Glutamatergic neuron (in vitro differentiated cells): ENCODE results near the gene NDUFV3. TPM values are rescaled to one million over a fixed set of nuclear protein-coding genes. Genes with fewer than 3 reads are reported as not detected.
"Not testable (repeated sequence)": the region's sequence is repeated elsewhere in the genome, so short reads cannot be mapped to it uniquely, and the experiment has no call there.

Experiments
- DNase-seq: peaks from one replicate; pipeline ENCODE4 v3.0.0; 2022
- H3K27ac Mint-ChIP-seq: one replicate; pipeline ENCODE4 v1.8.0; 2020; ENCODE audit warnings: mild to moderate bottlenecking, mixed read lengths, inconsistent platforms; ENCODE audit not compliant: unreplicated experiment
- H3K27me3 Mint-ChIP-seq: one replicate; pipeline ENCODE4 v1.8.0; 2020; ENCODE audit warnings: mild to moderate bottlenecking, moderate library complexity, mixed read lengths, inconsistent platforms; ENCODE audit not compliant: unreplicated experiment
- H3K36me3 Mint-ChIP-seq: one replicate; pipeline ENCODE4 v1.8.0; 2020; ENCODE audit warnings: mild to moderate bottlenecking, mixed read lengths, inconsistent platforms; ENCODE audit not compliant: unreplicated experiment
- H3K4me1 Mint-ChIP-seq: one replicate; pipeline ENCODE4 v1.8.0; 2020; ENCODE audit warnings: mild to moderate bottlenecking, low read depth, mixed read lengths, inconsistent platforms; ENCODE audit not compliant: unreplicated experiment
- H3K4me3 Mint-ChIP-seq: one replicate; pipeline ENCODE4 v1.8.0; 2020; ENCODE audit warnings: mild to moderate bottlenecking, mixed read lengths, inconsistent platforms; ENCODE audit not compliant: unreplicated experiment
- H3K9me3 Mint-ChIP-seq: one replicate; pipeline ENCODE4 v1.8.0; 2020; ENCODE audit warnings: mild to moderate bottlenecking, moderate library complexity, mixed read lengths, inconsistent platforms; ENCODE audit not compliant: unreplicated experiment
- CTCF ChIP-seq: fragments of 200-600 bp; sonication (generic); IDR thresholded peaks from one replicate; pipeline ENCODE4 v1.5.0; 2021; ENCODE audit not compliant: partially characterized antibody, unreplicated experiment
- total RNA-seq: library from RNA; stranded (reverse); fragmentation: NEBNext Ultra II Directional; extraction: Animal tissue kit (Norgen Biotek cat#: 25700); gene quantifications from one replicate; pipeline ENCODE4 v1.2.1, GENCODE V29; 2021; ENCODE audit not compliant: unreplicated experiment

NDUFV3 gene
- total RNA-seq, 1 donor from 2014 or later: 33.9 TPM

GRCh38 chr21:42847051-42847707, 45.9 kb upstream of the NDUFV3 start:
- Mint-ChIP-seq H3K4me1 (peaks cover 3% of the 10 kb centered on the region), H3K36me3 (peaks cover 11% of the 10 kb centered on the region), H3K9me3 (peaks cover 4% of the 10 kb centered on the region), H3K27me3 (peaks cover 10% of the 10 kb centered on the region), H3K4me3 (no peak overlapping the region), H3K27ac (no peak overlapping the region)
- no peak for TF ChIP-seq CTCF
- no peak for DNase-seq

- H3K9me3 Mint-ChIP-seq: peaks cover 4% of the 10 kb centered on the region
- no peak for DNase-seq
- H3K27me3 Mint-ChIP-seq: peaks cover 10% of the 10 kb centered on the region
- H3K4me1 Mint-ChIP-seq: peaks cover 3% of the 10 kb centered on the region
- no peak for TF ChIP-seq CTCF
- peaks cover 11% of the 10 kb centered on the region for H3K36me3 Mint-ChIP-seq
- no peak overlapping the region for H3K27ac Mint-ChIP-seq
- no peak overlapping the region for H3K4me3 Mint-ChIP-seq
Observed at GRCh38 chr21:42847726-42848125, 45.4 kb upstream of the NDUFV3 start.

- not testable (repeated sequence) for H3K36me3 Mint-ChIP-seq, H3K27ac Mint-ChIP-seq, H3K4me3 Mint-ChIP-seq, H3K4me1 Mint-ChIP-seq, H3K9me3 Mint-ChIP-seq, DNase-seq, H3K27me3 Mint-ChIP-seq
Observed at GRCh38 chr21:42848144-42848931, 44.8 kb upstream of the NDUFV3 start.

- Mint-ChIP-seq H3K27me3 (peaks cover 10% of the 10 kb centered on the region), H3K9me3 (peaks cover 4% of the 10 kb centered on the region), H3K4me1 (peaks cover 3% of the 10 kb centered on the region), H3K27ac (peak overlapping the region; percentile 77), H3K4me3 (no peak overlapping the region), H3K36me3 (peaks cover 3% of the 10 kb centered on the region)
- no peak for DNase-seq
- no peak for TF ChIP-seq CTCF
Observed at GRCh38 chr21:42848932-42849758, 44.0 kb upstream of the NDUFV3 start.

GRCh38 chr21:42849759-42850412, 43.2 kb upstream of the NDUFV3 start:
- Mint-ChIP-seq H3K27me3 (peaks cover 10% of the 10 kb centered on the region), H3K36me3 (no peaks in the 10 kb centered on the region), H3K27ac (no peak overlapping the region), H3K9me3 (peaks cover 6% of the 10 kb centered on the region), H3K4me3 (no peak overlapping the region), H3K4me1 (peaks cover 3% of the 10 kb centered on the region)
- no peak for DNase-seq
- TF ChIP-seq CTCF: no peak
